H4 (cell line): ENCODE measurements around the gene HCK. TPM values are rescaled to one million over a fixed set of nuclear protein-coding genes. Genes with fewer than 3 reads are reported as not detected.
"Not testable (repeated sequence)": the region's sequence is repeated elsewhere in the genome, so short reads cannot be mapped to it uniquely, and the experiment has no call there.

Source experiments
- DNase-seq: peaks from one replicate; pipeline ENCODE4 v3.0.0-alpha.2; 2015; ENCODE audit warnings: low spot score
- total RNA-seq: library from RNA; depleted of rRNA; stranded (reverse); fragments of >200 nt; shearing (Covaris generic); gene quantifications from 2 replicates; pipeline ENCODE4 v1.2.3, GENCODE V29; 2014

HCK gene
- total RNA-seq, 1 experiment from 2014 or later: not detected

DNA sequence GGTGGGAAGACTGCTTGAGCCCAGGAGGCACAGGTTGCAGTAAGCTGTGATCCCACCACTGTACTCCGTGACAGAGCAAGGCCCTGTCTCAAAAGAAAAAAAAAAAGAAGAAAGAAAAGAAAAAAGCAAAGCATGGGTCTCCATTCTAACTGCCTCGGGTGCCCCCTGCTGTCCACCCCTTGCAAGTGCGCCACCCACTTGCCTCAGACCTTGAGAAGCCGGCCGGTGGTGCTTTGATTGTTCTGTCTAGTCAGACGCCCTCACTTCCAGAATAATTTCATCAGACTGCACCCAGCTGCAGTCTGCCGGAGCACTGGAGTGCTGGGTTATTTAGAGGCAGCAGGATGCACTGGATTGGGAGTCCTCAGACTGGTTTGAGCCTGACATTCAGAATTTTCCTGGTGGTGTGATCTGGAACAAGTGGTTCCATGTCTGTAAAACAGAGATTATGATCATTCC is 39.9 kb downstream of the HCK start:
- peak; percentile 72 for DNase-seq

DNA sequence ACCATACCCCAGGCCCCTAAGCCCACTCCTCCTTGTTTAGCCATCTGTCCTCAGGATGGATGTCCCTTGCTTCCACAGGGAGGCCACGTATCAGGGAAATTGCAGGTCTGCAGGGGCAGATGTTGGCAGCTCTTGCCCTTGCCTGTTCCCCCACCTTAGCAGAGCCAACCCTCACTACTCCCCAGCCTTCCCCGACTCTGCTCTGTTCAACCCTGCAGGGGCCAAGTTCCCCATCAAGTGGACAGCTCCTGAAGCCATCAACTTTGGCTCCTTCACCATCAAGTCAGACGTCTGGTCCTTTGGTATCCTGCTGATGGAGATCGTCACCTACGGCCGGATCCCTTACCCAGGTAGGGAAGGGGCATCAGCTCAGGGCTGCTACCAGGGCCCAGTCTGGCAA is 46.7 kb downstream of the HCK start:
- no peak for DNase-seq

- no peak for DNase-seq
Measured at GRCh38 chr20:32108814-32109391, 56.9 kb downstream of the HCK start.

- DNase-seq: peak; percentile 94
Measured at GRCh38 chr20:32109392-32110172, 57.5 kb downstream of the HCK start, which contains the start of gene TM9SF4. TSS of gene TM9SF4 (plus strand) at chr20:32109714. CDS start at chr20:32109741, 27 bp downstream.

GRCh38 chr20:32110173-32110704 is 58.2 kb downstream of the HCK start:
- DNase-seq: peak; percentile 16

DNA sequence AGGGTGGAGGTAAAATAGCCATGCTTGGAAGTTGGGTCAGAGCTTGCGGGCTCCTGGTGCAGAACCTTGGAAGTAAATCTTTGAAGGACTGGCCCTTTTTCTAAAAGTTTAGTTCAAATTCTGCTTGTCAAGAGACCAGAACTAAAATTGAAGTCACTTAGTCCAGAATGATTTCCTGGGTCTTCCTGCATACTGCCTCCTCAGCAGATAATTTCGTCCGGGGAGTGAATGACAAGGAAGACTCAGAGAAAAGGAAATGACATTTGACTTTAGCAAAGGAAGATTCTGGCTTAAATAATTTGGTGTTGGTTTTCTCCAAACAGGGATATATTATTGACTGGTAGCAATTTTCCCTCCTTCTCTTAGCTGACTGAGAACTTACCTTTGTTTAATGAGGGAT is 58.7 kb downstream of the HCK start:
- no peak for DNase-seq

- DNase-seq: no peak
Measured at GRCh38 chr20:32111156-32111686, 59.2 kb downstream of the HCK start.

DNA sequence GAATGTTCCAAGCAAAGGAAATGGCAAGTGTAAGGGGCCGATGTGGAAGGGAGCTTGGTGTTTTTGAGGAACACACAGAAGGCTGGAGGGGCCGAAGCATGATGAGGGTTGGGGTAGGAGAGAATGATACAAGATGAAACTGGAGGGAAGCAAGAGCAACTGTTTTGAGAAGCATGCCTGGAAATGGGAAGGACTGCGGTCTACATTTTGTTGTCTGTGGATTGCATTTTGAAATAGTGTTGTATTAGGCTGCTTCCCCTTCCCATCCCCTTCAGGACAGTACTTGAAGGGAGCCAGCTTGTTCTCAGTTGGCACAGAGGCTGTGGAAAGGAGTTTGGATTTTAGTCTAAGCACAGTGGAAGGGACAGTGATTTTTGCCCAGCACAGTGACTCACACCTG is 59.7 kb downstream of the HCK start:
- DNase-seq: no peak

DNA sequence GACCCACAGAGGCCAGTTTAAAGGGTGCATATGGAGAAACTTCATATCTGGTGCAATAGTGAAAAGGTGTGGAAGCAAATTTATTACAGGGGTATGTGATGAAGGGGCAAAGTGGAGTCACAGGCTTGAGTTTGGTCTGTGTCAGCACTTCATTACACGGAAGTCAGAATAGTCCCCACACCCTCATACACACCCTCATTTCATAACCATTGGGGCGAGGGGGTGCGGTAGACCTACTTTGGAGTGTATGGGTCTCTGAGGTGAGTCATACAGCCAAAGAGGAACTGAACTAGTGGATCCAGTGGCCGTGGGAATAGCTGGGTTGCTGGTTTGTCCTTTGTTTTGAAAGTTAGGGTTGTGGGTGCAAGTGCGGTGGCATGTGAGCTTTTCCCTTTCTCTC is 60.8 kb downstream of the HCK start:
- DNase-seq: no peak

DNA sequence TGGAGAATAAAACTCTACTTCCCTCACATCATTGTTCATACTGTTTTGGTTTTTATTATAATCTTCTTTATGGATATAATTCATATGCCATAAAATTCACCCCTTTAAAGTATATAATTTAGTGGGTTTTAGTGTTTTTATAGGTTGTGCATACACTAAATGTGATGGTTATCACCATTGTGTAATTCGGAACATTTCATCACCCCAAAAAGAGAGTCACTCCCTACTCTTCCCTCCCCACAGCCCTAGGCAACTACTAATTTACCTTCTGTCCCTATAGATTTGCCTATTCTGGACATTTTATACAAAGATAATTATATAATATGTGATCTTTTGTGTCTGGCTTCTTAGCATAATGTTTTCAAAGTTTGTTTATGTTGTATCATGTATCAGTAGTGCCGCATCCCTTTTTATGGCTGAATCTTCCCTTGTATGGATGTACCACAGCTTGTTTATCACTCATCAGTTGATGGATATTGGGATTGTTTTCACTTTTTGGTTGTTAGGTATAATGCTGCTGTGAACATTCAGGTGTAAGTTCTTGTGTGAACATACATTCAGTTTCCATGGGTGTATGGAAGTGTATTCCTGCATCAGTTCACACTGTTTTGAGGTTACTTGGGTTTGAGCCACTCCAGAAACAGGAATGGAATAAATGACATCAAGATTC is 61.7 kb downstream of the HCK start:
- DNase-seq: no peak

DNA sequence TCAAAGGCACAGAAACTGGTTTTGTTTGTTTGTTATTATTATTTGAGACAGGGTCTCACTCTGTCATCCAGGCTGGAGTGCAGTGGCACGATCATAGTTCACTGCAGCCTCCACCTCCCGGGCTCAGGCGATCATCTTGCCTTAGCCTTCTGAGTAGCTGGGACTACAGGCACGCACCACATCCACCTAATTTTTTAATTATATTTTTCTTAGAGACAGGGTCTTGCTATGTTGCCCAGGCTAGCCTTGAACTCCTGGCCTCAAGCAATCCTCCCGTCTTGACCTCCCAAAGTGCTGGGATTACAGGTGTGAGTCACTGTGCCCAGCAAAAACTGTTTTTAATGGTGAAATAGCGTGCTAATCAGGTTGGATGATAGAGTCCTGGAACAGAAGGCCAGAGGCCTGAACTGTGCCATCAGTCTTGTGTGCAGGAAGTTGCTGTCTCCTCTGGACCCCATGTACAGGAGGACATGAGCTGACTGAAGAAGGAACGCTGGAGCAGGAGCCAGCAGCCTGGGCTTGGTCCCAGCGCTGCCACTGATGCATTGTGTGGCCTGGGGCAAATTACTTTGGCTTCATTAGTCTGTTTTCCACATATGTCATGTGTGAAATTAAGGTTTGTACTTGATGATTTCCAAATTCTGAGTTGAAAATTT is 62.4 kb downstream of the HCK start:
- no peak for DNase-seq

- no peak for DNase-seq
Measured at GRCh38 chr20:32115211-32115767, 63.2 kb downstream of the HCK start.

DNA sequence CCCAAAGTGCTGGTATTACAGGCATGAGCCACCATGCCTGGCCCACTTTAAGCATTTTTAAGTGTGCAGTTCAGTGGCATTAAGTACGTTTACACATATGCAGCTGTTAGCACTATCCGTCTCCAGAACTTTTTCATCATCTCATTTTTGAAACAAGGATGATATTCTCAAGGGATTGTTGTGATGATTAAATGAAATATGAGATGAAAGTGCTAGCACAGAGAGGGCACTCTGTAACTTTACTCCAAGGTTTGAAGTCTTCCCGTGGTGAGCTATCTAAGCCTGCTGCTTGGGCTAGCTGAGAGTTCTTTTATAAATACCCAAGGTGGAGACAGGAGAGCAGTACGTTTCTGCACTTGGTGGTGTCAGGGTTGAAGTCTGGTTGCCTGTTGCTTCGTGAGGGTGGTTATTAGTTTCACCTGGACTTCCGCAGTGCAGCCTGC is 64.1 kb downstream of the HCK start:
- no peak for DNase-seq

DNA sequence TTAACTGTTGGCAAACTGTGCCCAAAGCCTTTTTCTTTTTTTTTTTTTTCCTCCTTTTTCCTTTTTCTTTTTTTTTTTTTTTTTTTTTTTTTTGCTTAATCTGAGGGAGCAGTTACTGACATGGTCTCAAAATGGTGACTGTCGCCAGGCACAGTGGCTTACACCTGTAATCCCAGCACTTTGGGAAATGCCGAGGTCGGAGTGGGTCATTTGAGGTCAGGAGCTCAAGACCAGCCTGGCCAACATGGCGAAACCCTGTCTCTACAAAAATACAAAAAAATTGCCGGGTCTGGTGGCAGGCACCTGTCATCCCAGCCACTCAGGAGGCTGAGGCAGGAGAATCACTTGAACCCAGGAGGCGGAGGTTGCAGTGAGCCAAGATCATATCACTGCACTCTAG is 64.8 kb downstream of the HCK start:
- not testable (repeated sequence) for DNase-seq

DNA sequence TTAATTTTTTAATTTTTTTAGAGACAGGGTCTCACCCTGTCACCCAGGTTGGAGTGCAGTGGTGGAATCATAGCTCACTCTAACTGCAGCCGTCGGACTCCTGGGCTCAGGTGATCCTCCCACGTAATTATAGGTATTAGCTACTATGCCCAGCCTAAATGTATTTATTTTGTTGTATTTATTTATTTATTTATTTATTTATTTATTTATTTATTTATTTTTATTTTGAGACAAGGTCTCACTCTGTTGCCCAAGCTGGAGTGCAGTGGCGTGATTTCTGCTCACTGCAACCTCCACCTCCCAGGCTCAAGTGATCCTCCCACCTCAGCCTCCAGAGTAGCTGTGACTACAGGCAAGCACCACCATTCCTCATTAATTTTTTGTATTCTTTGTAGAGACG is 66.4 kb downstream of the HCK start:
- not testable (repeated sequence) for DNase-seq

DNA sequence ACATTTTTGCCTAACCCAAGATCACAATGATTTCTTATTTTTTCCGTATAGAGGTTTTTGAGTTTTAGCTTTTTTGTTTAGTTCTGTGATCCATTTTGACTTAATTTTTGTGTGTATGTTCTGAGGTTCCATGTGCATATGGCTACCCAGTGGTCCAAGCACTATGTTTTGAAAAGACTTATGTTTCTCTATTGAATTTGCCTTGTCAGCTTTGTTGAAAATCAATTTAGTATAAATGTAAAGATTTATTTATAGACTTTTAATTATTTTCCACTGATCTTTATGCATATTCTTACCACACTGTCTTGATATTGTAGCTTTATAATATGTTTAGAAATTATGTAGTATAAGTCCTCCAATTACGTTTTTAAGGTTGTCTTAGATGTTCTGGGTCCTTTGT is 67.7 kb downstream of the HCK start:
- no peak for DNase-seq

GRCh38 chr20:32121908-32122307 is 69.9 kb downstream of the HCK start:
- not testable (repeated sequence) for DNase-seq

- no peak for DNase-seq
Measured at GRCh38 chr20:32123088-32123487, 71.0 kb downstream of the HCK start.

- DNase-seq: no peak
Measured at GRCh38 chr20:32124916-32125454, 72.9 kb downstream of the HCK start.

DNA sequence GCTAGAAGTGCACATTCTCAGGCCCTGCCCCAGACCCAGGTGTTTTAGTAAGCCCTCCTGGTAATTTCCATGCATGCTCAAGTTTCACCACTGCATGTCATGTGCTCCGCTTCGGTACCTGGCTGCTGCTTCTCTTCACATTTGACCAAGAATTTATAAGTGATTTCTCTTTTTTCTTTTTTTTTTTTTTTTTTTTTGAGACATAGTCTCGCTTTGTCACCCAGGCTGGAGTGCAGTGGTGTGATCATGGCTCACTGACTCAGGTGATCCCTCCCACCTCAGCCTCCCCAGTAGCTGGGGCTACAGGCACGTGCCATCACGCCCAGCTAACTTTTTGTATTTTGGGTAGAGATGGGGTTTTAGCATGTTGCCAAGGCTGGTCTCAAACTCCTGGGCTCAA is 73.5 kb downstream of the HCK start:
- no peak for DNase-seq

- no peak for DNase-seq
Measured at GRCh38 chr20:32126919-32127318, 74.9 kb downstream of the HCK start.
